ENCODE results near the gene PCAT6.

PCAT6 gene

GRCh38 chr1:202848191-202848542, 37.4 kb downstream of the PCAT6 start:
- no peak for DNase-seq (ENCODE audit: low read depth in 3 of 3)

GRCh38 chr1:202850593-202851362, 40.0 kb downstream of the PCAT6 start:
- DNase-seq (ENCODE audit: low read depth in 3 of 3) = no peak

GRCh38 chr1:202852163-202852904, 41.6 kb downstream of the PCAT6 start:
- DNase-seq (ENCODE audit: low read depth in 3 of 3) = peak in 1 of 3 experiments; percentile 41

GRCh38 chr1:202854787-202855186, 44.0 kb downstream of the PCAT6 start:
- DNase-seq (ENCODE audit: low read depth in 3 of 3) = no peak

- DNase-seq (ENCODE audit: low read depth in 3 of 3) = no peak
Observed at GRCh38 chr1:202856014-202856413, 45.3 kb downstream of the PCAT6 start.

- no peak for DNase-seq (ENCODE audit: low read depth in 3 of 3)
Observed at GRCh38 chr1:202857136-202857610, 46.4 kb downstream of the PCAT6 start.

DNA sequence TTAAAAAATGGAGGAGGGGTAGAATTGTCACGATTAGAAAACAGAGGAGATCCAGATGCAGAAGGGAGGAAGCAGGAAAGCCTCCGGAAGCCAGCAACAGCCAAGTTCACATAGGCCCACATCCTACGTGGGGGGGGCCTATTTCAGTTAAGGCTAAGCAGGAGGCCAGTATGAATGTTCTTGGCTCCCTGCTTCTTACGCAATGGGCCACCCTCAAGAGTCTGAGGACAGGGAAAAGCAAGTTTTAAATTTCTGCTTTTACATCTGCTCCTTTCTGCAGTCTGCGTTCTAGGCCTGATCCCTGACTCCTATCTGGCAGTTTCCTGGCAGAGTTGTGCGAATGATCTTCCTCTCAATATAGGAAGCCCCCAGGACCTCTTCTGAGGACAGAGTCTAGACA, 47.6 kb downstream of the PCAT6 start:
- DNase-seq (ENCODE audit: low read depth in 3 of 3) = no peak

DNA sequence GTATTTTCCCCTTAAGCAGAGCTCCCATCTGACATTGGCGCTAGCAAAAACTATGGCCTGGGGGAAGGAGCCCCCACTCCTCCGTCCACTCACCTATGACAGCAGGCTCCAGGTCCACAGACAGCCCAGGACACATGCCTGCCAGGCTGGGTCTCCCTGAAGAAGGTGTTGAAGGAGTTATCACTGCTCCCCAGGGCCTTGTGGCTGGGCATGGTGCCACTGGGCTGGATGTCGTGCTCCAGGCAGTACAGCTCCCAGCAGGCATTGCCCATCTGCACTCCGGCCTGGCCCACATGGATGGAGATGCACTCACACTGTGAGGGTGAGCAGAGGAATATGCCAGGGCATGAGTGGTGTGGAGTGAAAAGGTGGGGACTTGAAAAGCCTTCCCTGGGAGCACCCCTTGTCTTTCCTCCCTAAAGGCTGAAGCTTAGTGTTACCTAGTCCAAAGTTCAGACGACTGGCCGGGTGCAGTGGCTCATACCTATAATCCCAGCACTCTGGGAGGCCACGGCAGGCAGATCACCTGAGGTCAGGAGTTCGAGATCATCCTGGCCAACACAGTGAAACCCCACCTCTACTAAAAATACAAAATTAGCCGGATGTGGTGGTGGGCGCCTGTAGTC, 48.1 kb downstream of the PCAT6 start:
- no peak for DNase-seq (ENCODE audit: low read depth in 3 of 3)

DNA sequence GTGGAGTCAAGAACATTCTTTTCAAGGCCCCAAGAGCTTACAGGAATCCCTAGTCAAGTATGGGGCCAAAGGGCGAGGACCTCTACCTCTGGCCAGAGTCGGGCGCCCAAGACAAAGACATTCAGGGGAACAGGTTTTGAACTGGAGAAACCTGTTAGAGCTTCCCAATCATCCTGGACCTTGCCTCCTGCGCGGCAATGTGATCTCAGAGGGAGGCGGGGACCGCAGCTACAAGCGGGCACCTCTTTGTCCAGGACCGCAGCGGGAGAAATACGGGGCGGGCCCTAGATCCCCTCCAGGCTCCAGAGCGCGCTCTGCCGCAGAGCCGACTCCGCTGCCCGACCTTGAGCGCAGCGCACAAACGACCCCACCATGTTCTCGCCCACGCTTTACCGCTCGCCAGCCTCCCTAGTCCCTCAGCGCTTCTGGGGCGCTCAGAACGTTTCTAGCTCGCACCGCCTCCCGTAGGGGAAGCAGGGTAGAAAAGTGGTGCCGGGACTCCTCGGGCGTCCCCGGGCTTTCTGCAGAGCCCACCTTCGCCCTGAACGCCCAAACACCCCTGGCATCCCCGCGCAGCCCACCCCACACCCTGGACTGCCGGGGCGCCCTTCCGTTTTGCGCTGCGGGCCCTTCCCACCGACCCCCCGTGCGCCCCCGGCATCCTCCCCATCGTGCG, 50.1 kb downstream of the PCAT6 start:
- peak in 1 of 3 experiments; percentile 31 for DNase-seq (ENCODE audit: low read depth in 3 of 3)

Data from stimulated activated CD4-positive, alpha-beta T cell treated with anti-CD3 and anti-CD28 coated beads, TNF-alpha, amount 100 ng/mL, for 24 hours (primary cell).